H1 (cell line): ENCODE measurements around the gene STAT2. TPM values are rescaled to one million over a fixed set of nuclear protein-coding genes. Genes with fewer than 3 reads are reported as not detected.

Source experiments
- CHD7 ChIP-seq: fragments of 300-600 bp; sonication (generic); IDR thresholded peaks from 2 replicates; pipeline ENCODE4 v1.7.1; 2012; ENCODE audit warnings: low read length, moderate library complexity, mild to moderate bottlenecking, inconsistent platforms; ENCODE audit not compliant: insufficient replicate concordance
- polyA plus RNA-seq, 7 experiments: library from polyadenylated mRNA; depleted of rRNA in 3 of 7; stranded (reverse) in 5 of 7; unstranded in 2 of 7; fragments of >200 nt in 5 of 7; fragments of 200-250 nt in 2 of 7; gene quantifications; 1 replicate in 5 of 7; 2 replicates in 1 of 7; 4 replicates in 1 of 7; pipeline versions ENCODE4 v1.2.1 to v1.2.3, GENCODE V29; 2011 to 2013; ENCODE audit warnings: missing spikeins in 2 of 7, mixed read lengths in 2 of 7
- total RNA-seq: library from RNA; stranded (reverse); fragmentation: NEBNext Ultra II Directional; extraction: Animal tissue kit (Norgen Biotek cat#: 25700); gene quantifications from 2 replicates; pipeline ENCODE4 v1.2.1, GENCODE V29; 2021

Gene STAT2
- total and polyA plus RNA-seq, 2 of the 8 experiments (the other 6 are each of a cell fraction or from before 2014, with no cell fraction given) = 37.1 to 44.7 TPM

GRCh38 chr12:56334490-56334793 is 25.5 kb downstream of the STAT2 start (continued):
- no peak for TF ChIP-seq CHD7
